ENCODE data around the gene HTRA2.

Gene HTRA2

DNA sequence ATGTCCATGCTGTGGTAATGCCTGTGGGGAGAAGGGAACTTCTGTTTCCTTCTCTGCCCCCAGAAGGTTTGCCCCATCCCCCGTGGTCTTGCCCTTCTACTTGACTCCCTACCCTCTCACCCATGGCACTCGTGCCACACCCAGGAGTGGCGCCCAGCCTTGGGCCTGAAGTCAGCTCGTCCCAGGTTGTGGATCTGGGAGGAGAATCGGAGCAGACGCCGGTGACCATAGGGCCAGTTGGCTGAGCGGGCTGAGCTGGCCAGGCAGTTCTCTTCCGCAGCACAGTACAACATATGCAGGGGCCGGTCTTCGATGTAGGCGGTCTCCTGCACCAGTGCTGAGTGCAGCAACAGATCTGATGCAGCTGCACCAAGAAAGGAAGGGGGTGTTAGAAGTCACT, 4.7 kb downstream of the HTRA2 start:
- H3K27ac ChIP-seq, result no peak overlapping the region
- no peak for TF ChIP-seq ZFX (IDR thresholded peaks at IDR 0.05)
- TF ChIP-seq, protein P1, sequence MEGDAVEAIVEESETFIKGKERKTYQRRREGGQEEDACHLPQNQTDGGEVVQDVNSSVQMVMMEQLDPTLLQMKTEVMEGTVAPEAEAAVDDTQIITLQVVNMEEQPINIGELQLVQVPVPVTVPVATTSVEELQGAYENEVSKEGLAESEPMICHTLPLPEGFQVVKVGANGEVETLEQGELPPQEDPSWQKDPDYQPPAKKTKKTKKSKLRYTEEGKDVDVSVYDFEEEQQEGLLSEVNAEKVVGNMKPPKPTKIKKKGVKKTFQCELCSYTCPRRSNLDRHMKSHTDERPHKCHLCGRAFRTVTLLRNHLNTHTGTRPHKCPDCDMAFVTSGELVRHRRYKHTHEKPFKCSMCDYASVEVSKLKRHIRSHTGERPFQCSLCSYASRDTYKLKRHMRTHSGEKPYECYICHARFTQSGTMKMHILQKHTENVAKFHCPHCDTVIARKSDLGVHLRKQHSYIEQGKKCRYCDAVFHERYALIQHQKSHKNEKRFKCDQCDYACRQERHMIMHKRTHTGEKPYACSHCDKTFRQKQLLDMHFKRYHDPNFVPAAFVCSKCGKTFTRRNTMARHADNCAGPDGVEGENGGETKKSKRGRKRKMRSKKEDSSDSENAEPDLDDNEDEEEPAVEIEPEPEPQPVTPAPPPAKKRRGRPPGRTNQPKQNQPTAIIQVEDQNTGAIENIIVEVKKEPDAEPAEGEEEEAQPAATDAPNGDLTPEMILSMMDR (conservative IDR thresholded peaks at IDR 0.05), result no peak

DNA sequence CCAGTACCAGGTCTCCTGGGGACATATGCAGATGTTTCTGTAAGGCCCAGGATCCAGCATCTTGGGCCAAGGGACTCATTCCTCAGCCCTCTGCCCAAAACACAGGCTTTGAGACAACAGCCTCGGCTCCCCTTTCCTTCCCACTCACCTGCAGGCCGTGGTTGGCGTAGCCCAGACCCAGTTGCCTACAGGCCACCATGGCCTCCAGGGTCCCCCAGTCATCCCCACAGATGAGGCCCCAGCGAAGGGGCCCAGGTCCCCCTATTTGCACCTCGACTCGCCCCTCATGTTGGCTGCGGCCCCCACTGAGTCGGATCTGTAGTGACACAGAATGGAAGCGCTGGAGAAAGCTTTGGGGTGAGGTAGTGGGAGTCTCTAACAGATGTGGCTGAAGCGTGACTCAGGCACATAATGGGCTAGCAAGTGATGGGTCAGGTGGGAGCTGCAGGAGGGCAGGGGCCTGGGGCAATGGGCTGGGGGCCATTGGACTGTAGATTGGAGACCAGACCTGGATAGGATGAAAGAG, 5.8 kb downstream of the HTRA2 start:
- no peak overlapping the region for H3K27ac ChIP-seq
- no peak for TF ChIP-seq ZFX (IDR thresholded peaks at IDR 0.05)
- TF ChIP-seq, protein P1 (conservative IDR thresholded peaks at IDR 0.05), result no peak

DNA sequence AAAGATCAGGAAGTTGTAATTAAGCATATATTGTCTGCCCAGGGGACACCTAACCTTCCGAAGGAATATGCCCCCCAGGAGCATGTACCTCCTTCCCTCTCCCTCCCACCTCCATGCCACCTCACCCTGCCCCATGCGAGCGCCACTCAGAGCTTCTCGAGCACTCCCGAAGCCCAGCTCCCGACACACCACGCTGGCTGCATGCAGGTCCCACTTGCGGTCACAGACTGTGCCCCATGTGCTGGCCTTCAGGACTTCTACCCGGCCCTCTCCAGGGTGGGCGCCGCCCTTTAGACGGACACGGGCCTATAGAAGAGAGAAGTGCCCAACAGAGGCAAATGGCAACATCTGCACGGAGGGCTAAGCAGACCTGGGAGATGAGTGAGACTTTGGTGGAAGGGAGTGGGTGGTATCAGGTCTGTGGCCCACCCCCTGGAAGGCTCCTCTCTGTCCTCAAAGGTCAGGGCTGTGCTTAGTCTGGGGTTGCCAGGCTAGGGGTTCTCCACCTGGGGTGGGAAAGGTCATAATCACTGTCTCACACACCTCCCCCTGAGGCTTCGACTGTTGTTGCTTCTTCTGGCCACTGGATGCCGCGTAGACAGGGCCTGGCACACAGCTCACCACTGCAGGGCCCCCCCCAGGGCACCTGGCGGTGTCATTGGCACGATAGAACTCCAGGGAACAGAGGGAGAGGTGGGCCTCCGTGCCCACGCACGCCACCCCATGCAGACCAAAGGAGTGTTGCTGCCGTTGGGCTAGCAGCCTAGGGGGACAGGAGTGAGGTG, 6.6 kb downstream of the HTRA2 start:
- no peak overlapping the region for H3K27ac ChIP-seq
- no peak for TF ChIP-seq ZFX (IDR thresholded peaks at IDR 0.05)
- TF ChIP-seq, protein P1 (conservative IDR thresholded peaks at IDR 0.05), result no peak

DNA sequence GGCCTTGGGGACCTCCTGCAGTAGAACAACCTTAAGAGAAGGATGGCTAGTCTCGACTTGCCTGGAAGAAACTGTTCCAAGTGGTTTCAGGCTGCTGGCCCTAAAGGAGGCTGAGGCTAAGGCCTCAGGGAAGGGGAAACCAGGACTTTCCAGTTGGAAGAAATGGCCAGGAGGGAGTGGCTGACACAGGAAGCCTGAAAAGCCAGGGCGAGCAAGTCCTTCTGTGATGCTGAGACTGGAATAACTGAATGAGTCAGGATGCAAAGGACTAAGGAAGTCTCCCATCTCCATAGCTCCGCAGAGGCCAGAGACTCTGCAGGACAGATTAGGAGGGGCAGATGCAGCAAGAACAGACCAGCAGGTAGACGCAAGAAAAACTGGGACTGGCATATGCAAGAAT, 7.4 kb downstream of the HTRA2 start:
- TF ChIP-seq, protein P1 (conservative IDR thresholded peaks at IDR 0.05), result no peak
- TF ChIP-seq ZFX (IDR thresholded peaks at IDR 0.05), result no peak
- no peak overlapping the region for H3K27ac ChIP-seq

DNA sequence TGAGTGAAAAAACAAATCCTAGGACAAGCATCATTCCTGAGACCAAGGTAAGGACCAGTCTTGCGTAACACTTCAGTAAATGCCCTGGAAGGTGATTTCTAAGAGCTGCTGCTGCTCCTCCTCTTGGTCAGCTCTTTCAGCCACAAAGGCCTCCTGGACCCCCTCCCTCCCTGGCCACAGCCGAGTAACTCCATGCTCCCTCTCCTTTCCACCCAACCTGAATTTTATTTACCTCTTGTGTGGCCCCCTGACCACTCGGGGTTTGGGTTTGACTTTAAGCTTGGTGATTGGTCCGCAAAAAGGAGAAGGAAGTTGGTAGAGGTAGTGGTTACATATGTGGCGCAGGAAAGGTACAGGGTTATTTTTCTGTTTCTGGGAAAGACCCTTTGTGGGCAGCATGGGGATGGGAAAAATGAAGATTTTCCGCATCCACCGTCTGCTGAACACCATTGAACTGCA, 9.2 kb downstream of the HTRA2 start:
- H3K27ac ChIP-seq, result no peak overlapping the region
- no peak for TF ChIP-seq ZFX (IDR thresholded peaks at IDR 0.05)
- TF ChIP-seq, protein P1 (conservative IDR thresholded peaks at IDR 0.05), result no peak

DNA sequence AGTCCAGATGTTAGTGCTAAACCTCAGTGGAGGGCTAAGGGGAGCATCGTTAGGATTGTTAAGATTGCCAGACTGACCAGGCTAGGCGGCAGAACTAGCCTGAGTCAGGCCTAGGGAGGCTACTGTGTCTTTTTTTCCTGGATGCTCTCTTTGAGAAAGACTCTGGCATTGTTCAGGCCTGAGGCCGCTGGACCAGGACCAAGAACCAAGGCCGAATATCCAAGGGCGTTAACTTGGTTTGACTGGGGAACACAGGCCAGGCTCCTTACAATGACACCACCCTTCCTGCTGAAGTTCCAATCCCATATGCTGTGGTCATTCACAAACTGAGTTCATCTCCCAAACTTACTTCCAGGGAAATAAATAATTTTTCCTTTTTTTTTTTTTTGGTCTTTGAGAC, 10.6 kb downstream of the HTRA2 start:
- TF ChIP-seq, protein P1 (conservative IDR thresholded peaks at IDR 0.05), result no peak
- TF ChIP-seq ZFX (IDR thresholded peaks at IDR 0.05), result no peak
- no peak overlapping the region for H3K27ac ChIP-seq

DNA sequence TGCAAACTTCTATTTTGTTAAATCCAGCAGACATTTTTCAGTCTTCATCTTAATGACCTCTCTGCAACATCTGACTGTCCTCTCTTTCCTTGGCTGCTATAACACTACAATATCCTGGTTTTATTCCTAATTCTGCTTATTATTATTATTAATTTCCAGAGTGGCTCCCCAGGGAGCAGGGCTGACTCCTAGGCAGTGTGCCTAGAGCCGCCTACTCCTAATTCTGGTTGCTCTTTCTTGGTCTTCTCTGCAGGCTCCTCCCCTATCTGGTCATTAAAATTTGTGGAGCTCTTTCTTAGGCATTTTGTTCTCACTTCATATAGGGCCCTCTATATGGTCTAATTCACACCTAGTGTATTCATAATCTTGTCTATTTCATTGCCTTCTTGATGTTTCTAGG, 13.2 kb downstream of the HTRA2 start:
- TF ChIP-seq ZFX (IDR thresholded peaks at IDR 0.05), result no peak
- TF ChIP-seq, protein P1 (conservative IDR thresholded peaks at IDR 0.05), result no peak
- no peak overlapping the region for H3K27ac ChIP-seq

Data from C4-2B (cell line).